Panc1 (cell line): Measurements from ENCODE around the gene FKBP2. TPM values are rescaled to one million over a fixed set of nuclear protein-coding genes. Genes with fewer than 3 reads are reported as not detected.

ENCODE experiments used
- ATAC-seq: fragments of 200-7000 bp; cut with Tn5 transposase; 2 replicates; pipeline ENCODE4 v1.9.1; 2020; ENCODE audit warnings: mild to moderate bottlenecking, moderate library complexity
- BruUV-seq: library from RNA; stranded (reverse); fragments of 400-500 nt; replicated peaks from 2 replicates; lab custom pipeline; 2021; lab: Mats Ljungman, UMichigan
- CTCF ChIA-PET: fragments of 300-600 bp; sonication (Branson Sonifier 250); formaldehyde crosslinking; loops from one replicate; lab custom pipeline; 2022; ENCODE audit warnings: antibody characterized with exemption; lab: Charles Lee
- POLR2A ChIA-PET: fragments of 300-600 bp; sonication (Branson Sonifier 250); formaldehyde crosslinking; loops from one replicate; lab custom pipeline; 2022; ENCODE audit warnings: antibody characterized with exemption; lab: Charles Lee
- DNase-seq: peaks from one replicate; pipeline ENCODE4 v3.0.0-alpha.2; 2010; ENCODE audit warnings: low read depth, low spot score
- H3K27ac ChIP-seq: 2 replicates; pipeline ENCODE4 v1.5.1; 2011; ENCODE audit warnings: mild to moderate bottlenecking, low read length, inconsistent platforms
- H3K27me3 ChIP-seq: fragments of 200-500 bp; sonication (Bioruptor generic); 2 replicates; pipeline ENCODE4 v1.6.0; 2014; ENCODE audit warnings: low read length, inconsistent platforms; ENCODE audit not compliant: control insufficient read depth, insufficient read depth
- H3K36me3 ChIP-seq: fragments of 200-500 bp; sonication (Bioruptor generic); 2 replicates; pipeline ENCODE4 v1.5.1; 2014; ENCODE audit warnings: inconsistent platforms, mild to moderate bottlenecking, low read length, moderate library complexity; ENCODE audit not compliant: control insufficient read depth, insufficient read depth
- H3K4me1 ChIP-seq: 2 replicates; pipeline ENCODE4 v1.5.1; 2011; ENCODE audit warnings: inconsistent platforms, mild to moderate bottlenecking, low read length, moderate library complexity; ENCODE audit not compliant: control insufficient read depth, insufficient read depth
- H3K4me3 ChIP-seq, 2 experiments: 2 replicates each; pipeline ENCODE4 v1.5.1; 2011 to 2012; ENCODE audit warnings: low read depth in 2 of 2, low read length in 2 of 2, mild to moderate bottlenecking in 2 of 2, inconsistent platforms in 1 of 2, moderate library complexity in 1 of 2
- H3K9me3 ChIP-seq: fragments of 200-500 bp; sonication (Bioruptor generic); 2 replicates; pipeline ENCODE4 v1.5.1; 2014; ENCODE audit warnings: low read depth, mild to moderate bottlenecking, inconsistent platforms, low read length, moderate library complexity; ENCODE audit not compliant: control insufficient read depth, insufficient read depth
- POLR2AphosphoS5 ChIP-seq: IDR thresholded peaks from 2 replicates; pipeline ENCODE4 v1.6.1; 2012; ENCODE audit warnings: mild to moderate bottlenecking, low read depth, low read length, moderate library complexity
- REST ChIP-seq, 2 experiments: IDR thresholded peaks; 2 replicates each; pipeline ENCODE4 v1.6.1; 2011 to 2012; ENCODE audit warnings: low read depth in 2 of 2, control low read depth in 1 of 2, low read length in 1 of 2, mild to moderate bottlenecking in 1 of 2, moderate library complexity in 1 of 2; ENCODE audit not compliant: insufficient read depth in 1 of 2
- SIN3A ChIP-seq: IDR thresholded peaks from 2 replicates; pipeline ENCODE4 v1.6.1; 2012; ENCODE audit warnings: low read depth, mild to moderate bottlenecking, low read length, moderate library complexity, borderline replicate concordance; ENCODE audit not compliant: insufficient read depth
- TCF7L2 ChIP-seq: IDR thresholded peaks from 2 replicates; pipeline ENCODE4 v1.6.1; 2011; ENCODE audit warnings: mild to moderate bottlenecking, low read depth, low read length, inconsistent platforms
- in situ Hi-C: cut with HindIII; loops from 2 replicates; pipeline ENCODE4 v1.10.0; 2016; ENCODE audit warnings: low sequenced_read_pairs, low pct_unique_long_range_greater_than_20kb
- intact Hi-C: fragments of 100-400 bp; cut with micrococcal nuclease; formaldehyde crosslinking; loops from one replicate; pipeline ENCODE4 v1.10.0; 2022; ENCODE audit not compliant: unreplicated experiment
- total RNA-seq: library from RNA; stranded (reverse); gene quantifications from one replicate; pipeline ENCODE4 v1.2.1, GENCODE V29; 2021; ENCODE audit not compliant: unreplicated experiment
- TF ChIP-seq, protein P1 (sequence below): fragments of 450-650 bp; IDR thresholded peaks from 2 replicates; pipeline ENCODE4 v1.5.1; 2017; ENCODE audit warnings: mild to moderate bottlenecking

FKBP2 gene
- total RNA-seq, 1 experiment from 2014 or later: 71.8 TPM

DNA sequence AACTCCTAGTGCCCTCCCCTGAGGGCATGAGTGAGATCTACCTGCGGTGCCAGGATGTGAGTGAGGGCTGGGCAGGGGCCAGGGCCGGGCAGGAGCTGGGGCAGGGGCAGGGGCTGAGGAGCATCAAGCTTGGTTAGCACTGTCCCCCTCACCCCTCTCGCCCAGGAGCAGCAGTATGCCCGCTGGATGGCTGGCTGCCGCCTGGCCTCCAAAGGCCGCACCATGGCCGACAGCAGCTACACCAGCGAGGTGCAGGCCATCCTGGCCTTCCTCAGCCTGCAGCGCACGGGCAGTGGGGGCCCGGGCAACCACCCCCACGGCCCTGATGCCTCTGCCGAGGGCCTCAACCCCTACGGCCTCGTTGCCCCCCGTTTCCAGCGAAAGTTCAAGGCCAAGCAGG lies 20.6 kb upstream of the FKBP2 start:
- Histone ChIP-seq H3K9me3 (no peaks in the 10 kb centered on the region), H3K36me3 (no peaks in the 10 kb centered on the region; the same call in 1 of the 2 replicates), H3K4me1 (no peaks in the 10 kb centered on the region; the same call in none of the 2 replicates), H3K27ac (no peak overlapping the region), H3K27me3 (no peaks in the 10 kb centered on the region), H3K4me3 (no peak overlapping the region)
- BruUV-seq: no TSS peak
- in situ Hi-C loops: no loop called here
- ATAC-seq: no peak
- no peak for DNase-seq
- ChIA-PET POLR2A (interaction anchor here (0.5 kb wide), 1 partner anchor 11 kb away, joined by 5 read pairs; no protein-coding TSS in a partner anchor), CTCF (no interaction called here)
- TF ChIP-seq POLR2AphosphoS5: no peak
- TF ChIP-seq, protein P1, sequence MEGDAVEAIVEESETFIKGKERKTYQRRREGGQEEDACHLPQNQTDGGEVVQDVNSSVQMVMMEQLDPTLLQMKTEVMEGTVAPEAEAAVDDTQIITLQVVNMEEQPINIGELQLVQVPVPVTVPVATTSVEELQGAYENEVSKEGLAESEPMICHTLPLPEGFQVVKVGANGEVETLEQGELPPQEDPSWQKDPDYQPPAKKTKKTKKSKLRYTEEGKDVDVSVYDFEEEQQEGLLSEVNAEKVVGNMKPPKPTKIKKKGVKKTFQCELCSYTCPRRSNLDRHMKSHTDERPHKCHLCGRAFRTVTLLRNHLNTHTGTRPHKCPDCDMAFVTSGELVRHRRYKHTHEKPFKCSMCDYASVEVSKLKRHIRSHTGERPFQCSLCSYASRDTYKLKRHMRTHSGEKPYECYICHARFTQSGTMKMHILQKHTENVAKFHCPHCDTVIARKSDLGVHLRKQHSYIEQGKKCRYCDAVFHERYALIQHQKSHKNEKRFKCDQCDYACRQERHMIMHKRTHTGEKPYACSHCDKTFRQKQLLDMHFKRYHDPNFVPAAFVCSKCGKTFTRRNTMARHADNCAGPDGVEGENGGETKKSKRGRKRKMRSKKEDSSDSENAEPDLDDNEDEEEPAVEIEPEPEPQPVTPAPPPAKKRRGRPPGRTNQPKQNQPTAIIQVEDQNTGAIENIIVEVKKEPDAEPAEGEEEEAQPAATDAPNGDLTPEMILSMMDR: no peak
- no peak for TF ChIP-seq SIN3A
- no peak for TF ChIP-seq REST (IDR thresholded peaks at IDR 0.05; ENCODE audit: insufficient read depth in 1 of 2, low read depth in 2 of 2, low read length in 1 of 2)
- no peak for TF ChIP-seq TCF7L2
- intact Hi-C loops: no loop called here

GRCh38 chr11:64220798-64221197 lies 20.1 kb upstream of the FKBP2 start:
- intact Hi-C loops (no loop called here), in situ Hi-C loops (no loop called here)
- ChIA-PET POLR2A (interaction anchor here (0.5 kb wide), 1 partner anchor 11 kb away, joined by 5 read pairs; no protein-coding TSS in a partner anchor), CTCF (no interaction called here)
- H3K27me3 ChIP-seq: no peaks in the 10 kb centered on the region
- H3K4me1 ChIP-seq: no peaks in the 10 kb centered on the region; the same call in none of the 2 replicates
- peaks cover 2% of the 10 kb centered on the region for H3K36me3 ChIP-seq
- ATAC-seq (no peak; the same call in 1 of the 2 replicates), DNase-seq (no peak)
- no peak overlapping the region for H3K4me3 ChIP-seq
- TF ChIP-seq TCF7L2 (no peak), POLR2AphosphoS5 (no peak), SIN3A (no peak), REST (IDR thresholded peaks at IDR 0.05; ENCODE audit: insufficient read depth in 1 of 2, low read depth in 2 of 2, low read length in 1 of 2) (no peak)
- TF ChIP-seq, protein P1: no peak
- BruUV-seq: no TSS peak
- no peak overlapping the region for H3K27ac ChIP-seq
- H3K9me3 ChIP-seq: no peaks in the 10 kb centered on the region
